HepG2 (cell line): ENCODE results near the gene NIP7. TPM values are rescaled to one million over a fixed set of nuclear protein-coding genes. Genes with fewer than 3 reads are reported as not detected.

Experiments used
- FOXK2 ChIP-seq: fragments of 450-650 bp; IDR thresholded peaks from 2 replicates; pipeline ENCODE4 v1.6.1; 2016
- GABPA ChIP-seq, 2 experiments: IDR thresholded peaks; 2 replicates each; pipeline ENCODE4 v1.6.1; 2011 to 2016; ENCODE audit warnings: low read depth in 2 of 2, low read length in 1 of 2, missing biosample characterization in 1 of 2, missing genetic modification characterization in 1 of 2
- IKZF1 ChIP-seq: fragments of 450-650 bp; IDR thresholded peaks from 2 replicates; pipeline ENCODE4 v1.7.1; 2016
- MEIS1 ChIP-seq: sonication (generic); formaldehyde crosslinking; IDR thresholded peaks from 2 replicates; pipeline ENCODE4 v1.9.0; 2021; ENCODE audit warnings: mild to moderate bottlenecking, missing genetic modification reagents, moderate library complexity, borderline replicate concordance
- MLXIP ChIP-seq: sonication (generic); formaldehyde crosslinking; IDR thresholded peaks from 2 replicates; pipeline ENCODE4 v1.9.0; 2021; ENCODE audit warnings: missing genetic modification reagents, borderline replicate concordance
- RNF219 ChIP-seq: sonication (generic); formaldehyde crosslinking; IDR thresholded peaks from 2 replicates; pipeline ENCODE4 v1.5.0; 2020; ENCODE audit warnings: mild to moderate bottlenecking, missing genetic modification reagents
- SNAPC4 ChIP-seq: sonication (generic); formaldehyde crosslinking; IDR thresholded peaks from 2 replicates; pipeline ENCODE4 v1.4.0; 2020; ENCODE audit warnings: mild to moderate bottlenecking, missing genetic modification reagents
- TFAP4 ChIP-seq: sonication (generic); IDR thresholded peaks from 2 replicates; pipeline ENCODE4 v1.6.1; 2016; ENCODE audit warnings: low read depth, borderline replicate concordance
- ZBTB20 ChIP-seq: sonication (generic); formaldehyde crosslinking; IDR thresholded peaks from 2 replicates; pipeline ENCODE4 v1.8.1; 2023; ENCODE audit warnings: missing genetic modification reagents, low read depth, mild to moderate bottlenecking, borderline replicate concordance
- ZNF180 ChIP-seq: sonication (generic); formaldehyde crosslinking; IDR thresholded peaks from 2 replicates; pipeline ENCODE4 v1.4.0; 2020; ENCODE audit warnings: low read depth, missing genetic modification reagents, borderline replicate concordance
- ZNF691 ChIP-seq: sonication (generic); formaldehyde crosslinking; IDR thresholded peaks from 2 replicates; pipeline ENCODE4 v1.4.0; 2020; ENCODE audit warnings: missing genetic modification reagents, low read depth, mild to moderate bottlenecking, borderline replicate concordance
- ZNF710 ChIP-seq: sonication (generic); formaldehyde crosslinking; IDR thresholded peaks from 2 replicates; pipeline ENCODE4 v1.5.0; 2020; ENCODE audit warnings: mild to moderate bottlenecking, missing genetic modification reagents, borderline replicate concordance
- polyA plus RNA-seq, 8 experiments: library from polyadenylated mRNA; depleted of rRNA in 3 of 8; stranded (reverse) in 7 of 8; unstranded in 1 of 8; fragments of >200 nt; fragmentation: Illumina TruSeq in 4 of 8; extraction: Trizol in 4 of 8; gene quantifications; 2 replicates each; pipeline versions ENCODE4 v1.2.1 to v1.2.3, GENCODE V29; 2011 to 2016; ENCODE audit warnings: low read depth in 4 of 8, missing spikeins in 1 of 8, mixed read lengths in 1 of 8; ENCODE audit not compliant: insufficient read depth in 1 of 8
- total RNA-seq, 5 experiments: library from RNA; depleted of rRNA; stranded (reverse); fragments of >200 nt; fragmentation: Illumina TruSeq; extraction: Trizol; gene quantifications; 2 replicates each; pipeline ENCODE4 v1.2.3, GENCODE V29; 2016; ENCODE audit warnings: low read depth in 1 of 5

Gene NIP7
- total and polyA plus RNA-seq, 2 of the 13 experiments (the other 11 are each of a cell fraction or from before 2014, with no cell fraction given) = 15.3 to 114 TPM

- TF ChIP-seq RNF219 (no peak), MEIS1 (peak; percentile 5), TFAP4 (peak; percentile 23; the same call in 1 of the 2 replicates), SNAPC4 (CRISPR knock-in tag) (no peak), MLXIP (CRISPR knock-in tag) (no peak; the same call in 1 of the 2 replicates), IKZF1 (no peak), ZBTB20 (CRISPR knock-in tag) (peak; percentile 77; the same call in 1 of the 2 replicates), ZNF180 (CRISPR knock-in tag) (no peak), GABPA (IDR thresholded peaks at IDR 0.05; ENCODE audit: low read depth, low read length) (peak; percentile 89), GABPA (CRISPR knock-in tag; IDR thresholded peaks at IDR 0.05; ENCODE audit: low read depth) (peak; percentile 98), FOXK2 (peak; percentile 92), ZNF691 (CRISPR knock-in tag) (peak; percentile 61; the same call in 1 of the 2 replicates), ZNF710 (CRISPR knock-in tag) (peak; percentile 87; the same call in 1 of the 2 replicates)
Observed at GRCh38 chr16:69339289-69340094, at the start of gene NIP7, which contains the start of gene COG8 (continued).
